ENCODE data around the gene TXNRD2.

GRCh38 chr22:19840955-19841640 is 100.5 kb downstream of the TXNRD2 start:
- TF ChIP-seq CTCF (IDR thresholded peaks at IDR 0.05) (no peak), POLR2A (IDR thresholded peaks at IDR 0.05) (no peak)

Measured in right lobe of liver (tissue), 4 donors.